PC-9 (cell line): ENCODE measurements around the gene LDHB. TPM values are rescaled to one million over a fixed set of nuclear protein-coding genes. Genes with fewer than 3 reads are reported as not detected.

Source experiments
- BruUV-seq: library from RNA; stranded (reverse); fragments of 400-500 nt; replicated peaks from 2 replicates; lab custom pipeline; 2021; lab: Mats Ljungman, UMichigan
- CTCF ChIA-PET: fragments of 300-600 bp; sonication (Branson Sonifier 250); formaldehyde crosslinking; loops from one replicate; lab custom pipeline; 2022; ENCODE audit warnings: antibody characterized with exemption; lab: Charles Lee
- POLR2A ChIA-PET: fragments of 300-600 bp; sonication (Branson Sonifier 250); formaldehyde crosslinking; loops from one replicate; lab custom pipeline; 2022; ENCODE audit warnings: antibody characterized with exemption; ENCODE audit not compliant: unreplicated experiment; lab: Charles Lee
- DNase-seq, 2 experiments: peaks; one replicate each; pipeline versions ENCODE4 v3.0.0 to v3.0.0-alpha.2; 2015 to 2022; ENCODE audit warnings: mixed read lengths in 1 of 2
- H2AFZ ChIP-seq: fragments of 200-600 bp; sonication (generic); 2 replicates; pipeline ENCODE4 v1.8.1; 2017; ENCODE audit warnings: antibody characterized with exemption
- H3F3A ChIP-seq: fragments of 200-600 bp; sonication (generic); 2 replicates; pipeline ENCODE4 v1.8.1; 2017; ENCODE audit warnings: antibody characterized with exemption, mild to moderate bottlenecking, low read depth; ENCODE audit not compliant: insufficient read depth
- H3K27ac ChIP-seq: fragments of 200-600 bp; sonication (generic); 2 replicates; pipeline ENCODE4 v1.6.1; 2016; ENCODE audit warnings: mixed run types
- H3K27me3 ChIP-seq: fragments of 200-600 bp; sonication (generic); 2 replicates; pipeline ENCODE4 v1.6.1; 2016; ENCODE audit warnings: low read depth, mixed run types; ENCODE audit not compliant: insufficient read depth
- H3K36me3 ChIP-seq: fragments of 200-600 bp; sonication (generic); 2 replicates; pipeline ENCODE4 v1.6.1; 2016; ENCODE audit warnings: low read depth, mixed run types
- H3K4me1 ChIP-seq: fragments of 200-600 bp; sonication (generic); replicated peaks from 2 replicates; pipeline ENCODE4 v1.6.1; 2016; ENCODE audit warnings: mixed run types; ENCODE audit not compliant: insufficient read depth
- H3K4me2 ChIP-seq: fragments of 200-600 bp; sonication (generic); 2 replicates; pipeline ENCODE4 v1.6.1; 2017; ENCODE audit warnings: mixed run types
- H3K4me3 ChIP-seq: fragments of 200-600 bp; sonication (generic); 2 replicates; pipeline ENCODE4 v1.6.1; 2016; ENCODE audit warnings: mixed run types
- H3K79me2 ChIP-seq: fragments of 200-600 bp; sonication (generic); 2 replicates; pipeline ENCODE4 v1.6.1; 2017; ENCODE audit warnings: low read depth, mixed run types
- H3K9me2 ChIP-seq: fragments of 200-600 bp; sonication (generic); 2 replicates; pipeline ENCODE4 v1.8.1; 2017; ENCODE audit warnings: mild to moderate bottlenecking; ENCODE audit not compliant: insufficient read depth
- H3K9me3 ChIP-seq: fragments of 200-600 bp; sonication (generic); 2 replicates; pipeline ENCODE4 v1.8.1; 2016; ENCODE audit warnings: low read depth; ENCODE audit not compliant: insufficient read depth
- H4K20me1 ChIP-seq: fragments of 200-600 bp; sonication (generic); 2 replicates; pipeline ENCODE4 v1.8.1; 2017; ENCODE audit not compliant: insufficient read depth
- CTCF ChIP-seq: fragments of 200-600 bp; sonication (generic); conservative IDR thresholded peaks from 2 replicates; pipeline ENCODE4 v1.6.1; 2017; ENCODE audit warnings: mixed run types, antibody characterized with exemption, mild to moderate bottlenecking, moderate library complexity
- EZH2 ChIP-seq: fragments of 200-600 bp; sonication (generic); IDR thresholded peaks from 2 replicates; pipeline ENCODE4 v1.8.0; 2017; ENCODE audit warnings: antibody characterized with exemption, low read depth
- intact Hi-C: fragments of 100-400 bp; cut with micrococcal nuclease; formaldehyde crosslinking; loops from one replicate; pipeline ENCODE4 v1.10.0; 2022; ENCODE audit not compliant: unreplicated experiment
- total RNA-seq: library from RNA; stranded (reverse); gene quantifications from 2 replicates; pipeline ENCODE4 v1.2.3, GENCODE V29; 2021

Gene LDHB
- total RNA-seq, 1 experiment from 2014 or later, result 994 TPM

- POLR2A ChIA-PET, result no interaction called here
- H4K20me1 ChIP-seq, result no peaks in the 10 kb centered on the region
- H2AFZ ChIP-seq, result no peak overlapping the region
- H3K9me2 ChIP-seq, result no peaks in the 10 kb centered on the region
- no peak overlapping the region for H3K4me3 ChIP-seq
- CTCF ChIA-PET, result interaction anchor here (0.7 kb wide), 1 partner anchor 494 kb away, joined by 3 read pairs; no protein-coding TSS in a partner anchor
- no peaks in the 10 kb centered on the region for H3K27me3 ChIP-seq
- peaks cover 5% of the 10 kb centered on the region for H3K4me1 ChIP-seq
- no peaks in the 10 kb centered on the region for H3K36me3 ChIP-seq
- no peak for DNase-seq
- BruUV-seq, result no TSS peak
- intact Hi-C loops, result no loop called here
- no peak overlapping the region for H3K4me2 ChIP-seq
- no peaks in the 10 kb centered on the region for H3K79me2 ChIP-seq
- H3K27ac ChIP-seq, result no peak overlapping the region
- H3K9me3 ChIP-seq, result no peaks in the 10 kb centered on the region
- H3F3A ChIP-seq, result no peaks in the 10 kb centered on the region
- TF ChIP-seq CTCF (no peak), EZH2 (no peak)
Observed at GRCh38 chr12:21677204-21677603, 19.6 kb upstream of the LDHB start.

- Histone ChIP-seq H3K27ac (no peak overlapping the region), H3K4me2 (no peak overlapping the region), H3K27me3 (no peaks in the 10 kb centered on the region), H3K9me3 (no peaks in the 10 kb centered on the region), H2AFZ (no peak overlapping the region), H4K20me1 (no peaks in the 10 kb centered on the region), H3K79me2 (no peaks in the 10 kb centered on the region), H3K36me3 (no peaks in the 10 kb centered on the region), H3F3A (no peaks in the 10 kb centered on the region), H3K4me1 (peaks cover 9% of the 10 kb centered on the region), H3K9me2 (no peaks in the 10 kb centered on the region), H3K4me3 (no peak overlapping the region)
- BruUV-seq, result no TSS peak
- intact Hi-C loops, result no loop called here
- TF ChIP-seq EZH2 (no peak), CTCF (no peak)
- ChIA-PET CTCF (interaction anchor here (0.7 kb wide), 1 partner anchor 494 kb away, joined by 3 read pairs; no protein-coding TSS in a partner anchor), POLR2A (no interaction called here)
- no peak for DNase-seq
Observed at GRCh38 chr12:21676776-21677175, 19.1 kb upstream of the LDHB start.

- H3K27me3 ChIP-seq, result no peaks in the 10 kb centered on the region
- BruUV-seq, result no TSS peak
- no peaks in the 10 kb centered on the region for H3K9me3 ChIP-seq
- no peaks in the 10 kb centered on the region for H3K9me2 ChIP-seq
- H2AFZ ChIP-seq, result no peak overlapping the region
- TF ChIP-seq CTCF, result no peak
- TF ChIP-seq EZH2, result no peak
- no peak overlapping the region for H3K27ac ChIP-seq
- no peaks in the 10 kb centered on the region for H3F3A ChIP-seq
- no peak for DNase-seq
- no peaks in the 10 kb centered on the region for H3K36me3 ChIP-seq
- H3K4me1 ChIP-seq, result peaks cover 10% of the 10 kb centered on the region
- no peaks in the 10 kb centered on the region for H4K20me1 ChIP-seq
- intact Hi-C loops, result no loop called here
- H3K4me3 ChIP-seq, result no peak overlapping the region
- ChIA-PET POLR2A (no interaction called here), CTCF (interaction anchor here (0.7 kb wide), 1 partner anchor 15 kb away, joined by 3 read pairs; no protein-coding TSS in a partner anchor)
- no peaks in the 10 kb centered on the region for H3K79me2 ChIP-seq
- H3K4me2 ChIP-seq, result no peak overlapping the region
Observed at GRCh38 chr12:21675641-21676040, 18.0 kb upstream of the LDHB start.
